Superior temporal gyrus (tissue), 1 donor: ENCODE measurements around the gene SLC12A5.

Source experiments
- DNase-seq: peaks from one replicate; pipeline ENCODE4 v3.0.0-alpha.2; 2016; ENCODE audit errors: extremely low spot score

SLC12A5 gene

GRCh38 chr20:46056027-46056833 lies 27.2 kb downstream of the SLC12A5 start:
- DNase-seq, result peak; percentile 13

GRCh38 chr20:46056970-46057855 lies 28.2 kb downstream of the SLC12A5 start:
- peak; percentile 12 for DNase-seq

GRCh38 chr20:46057856-46058598 lies 29.0 kb downstream of the SLC12A5 start:
- peak; percentile 39 for DNase-seq

- DNase-seq, result peak; percentile 6
Measured at GRCh38 chr20:46058599-46059281, 29.7 kb downstream of the SLC12A5 start.

GRCh38 chr20:46060301-46060881 lies 31.4 kb downstream of the SLC12A5 start:
- DNase-seq, result peak; percentile 29

GRCh38 chr20:46060975-46061374 lies 32.0 kb downstream of the SLC12A5 start:
- DNase-seq, result no peak

GRCh38 chr20:46062151-46062550 lies 33.1 kb downstream of the SLC12A5 start:
- peak; percentile 7 for DNase-seq

GRCh38 chr20:46062621-46063020 lies 33.6 kb downstream of the SLC12A5 start:
- DNase-seq, result no peak

- no peak for DNase-seq
Measured at GRCh38 chr20:46063151-46063550, 34.1 kb downstream of the SLC12A5 start.

GRCh38 chr20:46063652-46064054 lies 34.6 kb downstream of the SLC12A5 start:
- no peak for DNase-seq

- no peak for DNase-seq
Measured at GRCh38 chr20:46065006-46065405, 36.0 kb downstream of the SLC12A5 start.

- no peak for DNase-seq
Measured at GRCh38 chr20:46065691-46066090, 36.7 kb downstream of the SLC12A5 start.

GRCh38 chr20:46070215-46070900 lies 41.3 kb downstream of the SLC12A5 start:
- no peak for DNase-seq

GRCh38 chr20:46071573-46071972 lies 42.6 kb downstream of the SLC12A5 start:
- no peak for DNase-seq

- no peak for DNase-seq
Measured at GRCh38 chr20:46073024-46073423, 44.0 kb downstream of the SLC12A5 start.

- no peak for DNase-seq
Measured at GRCh38 chr20:46073443-46073842, 44.4 kb downstream of the SLC12A5 start.

GRCh38 chr20:46074006-46074405 lies 45.0 kb downstream of the SLC12A5 start:
- no peak for DNase-seq

GRCh38 chr20:46076806-46077205 lies 47.8 kb downstream of the SLC12A5 start:
- no peak for DNase-seq

- no peak for DNase-seq
Measured at GRCh38 chr20:46077642-46078305, 48.8 kb downstream of the SLC12A5 start.

GRCh38 chr20:46078954-46079353 lies 49.9 kb downstream of the SLC12A5 start:
- DNase-seq, result no peak
